Measurements from ENCODE around the gene MEGF11.

The MEGF11 gene

DNA sequence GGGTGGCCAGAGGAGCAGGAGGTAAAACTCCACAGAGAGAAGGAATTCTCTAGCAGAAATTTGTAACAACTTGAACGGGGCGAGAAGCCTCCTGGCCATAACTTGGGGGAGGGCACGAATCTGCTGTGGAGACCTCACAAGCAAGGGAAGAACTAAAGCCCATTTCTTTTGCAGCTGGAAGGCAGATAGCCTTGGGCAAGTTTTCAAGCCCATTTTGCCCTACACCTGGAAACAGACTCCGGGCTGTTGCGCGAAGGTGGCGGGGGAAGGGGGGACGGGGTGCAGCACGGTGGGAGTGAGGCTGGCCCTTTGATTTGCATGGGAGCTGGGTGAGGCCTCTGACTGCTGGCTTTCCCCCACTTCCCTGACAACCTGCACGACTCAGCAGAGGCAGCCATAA, 168.8 kb downstream of the MEGF11 start:
- H3K9me2 ChIP-seq (ENCODE audit: low read depth, low read length) = no peaks in the 10 kb centered on the region
- H3K79me2 ChIP-seq (ENCODE audit: insufficient read depth, low read length) = no peaks in the 10 kb centered on the region
- no peak overlapping the region for H3K27ac ChIP-seq (ENCODE audit: low read depth, low read length, poor library complexity, severe bottlenecking)
- no peak overlapping the region for H3K9ac ChIP-seq (ENCODE audit: low read length)
- no peak overlapping the region for H3K4me2 ChIP-seq (ENCODE audit: low read length)
- H4K20me1 ChIP-seq (ENCODE audit: insufficient read depth, low read length) = no peaks in the 10 kb centered on the region
- H3K9me3 ChIP-seq (ENCODE audit: low read length) = no peaks in the 10 kb centered on the region
- no peak overlapping the region for H3K4me3 ChIP-seq (ENCODE audit: low read depth, low read length, poor library complexity, severe bottlenecking)
- H2AFZ ChIP-seq (ENCODE audit: low read length) = no peak overlapping the region
- no peak for TF ChIP-seq CTCF (IDR thresholded peaks at IDR 0.05; ENCODE audit: low read length)
- no peak for TF ChIP-seq EZH2 (IDR thresholded peaks at IDR 0.05; ENCODE audit: borderline replicate concordance, low read length)
- H3K4me1 ChIP-seq (ENCODE audit: insufficient read depth, low read length, severe bottlenecking) = no peaks in the 10 kb centered on the region
- no peaks in the 10 kb centered on the region for H3K27me3 ChIP-seq (ENCODE audit: insufficient read depth, low read length)
- H3K36me3 ChIP-seq (ENCODE audit: insufficient read depth, low read length) = peaks cover 15% of the 10 kb centered on the region
- H3F3A ChIP-seq (ENCODE audit: insufficient read depth, low read length) = no peaks in the 10 kb centered on the region

DNA sequence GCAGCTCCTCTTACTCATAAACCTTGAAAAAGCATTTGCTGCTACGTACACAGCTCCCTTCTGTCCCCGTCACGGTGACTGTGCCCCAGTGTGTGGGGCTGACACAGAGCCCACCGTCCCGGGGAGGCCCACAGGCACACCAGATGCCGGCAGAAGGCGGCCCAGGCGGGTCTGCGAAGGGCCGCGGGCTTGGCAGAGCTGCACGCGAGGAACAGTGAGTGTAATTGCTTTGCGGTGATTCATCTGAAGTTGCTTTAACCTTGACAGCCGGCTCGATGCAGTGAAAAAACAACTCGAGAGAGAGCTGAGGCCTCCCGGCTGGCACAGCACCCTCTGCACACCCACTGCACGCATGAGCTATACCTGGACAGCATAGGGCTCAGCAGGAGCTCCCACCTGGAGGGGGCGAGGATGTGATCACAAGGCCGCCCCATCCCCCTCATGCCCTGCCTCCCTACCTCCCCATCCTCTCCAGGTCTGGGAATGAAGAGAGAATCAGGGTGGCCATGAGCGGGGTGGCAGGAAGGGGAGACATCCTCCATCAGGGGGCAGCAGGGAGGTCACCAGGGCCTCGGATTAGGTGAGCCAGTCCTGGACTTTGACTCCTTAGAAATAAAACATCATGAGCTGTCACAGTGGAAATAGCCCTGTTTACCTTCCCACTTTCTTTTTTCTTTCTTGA, 172.7 kb downstream of the MEGF11 start:
- no peaks in the 10 kb centered on the region for H3F3A ChIP-seq (ENCODE audit: insufficient read depth, low read length)
- H3K4me3 ChIP-seq (ENCODE audit: low read depth, low read length, poor library complexity, severe bottlenecking) = no peak overlapping the region
- H4K20me1 ChIP-seq (ENCODE audit: insufficient read depth, low read length) = no peaks in the 10 kb centered on the region
- peaks cover 15% of the 10 kb centered on the region for H3K4me1 ChIP-seq (ENCODE audit: insufficient read depth, low read length, severe bottlenecking)
- H3K4me2 ChIP-seq (ENCODE audit: low read length) = no peak overlapping the region
- H3K27ac ChIP-seq (ENCODE audit: low read depth, low read length, poor library complexity, severe bottlenecking) = no peak overlapping the region
- no peak overlapping the region for H2AFZ ChIP-seq (ENCODE audit: low read length)
- no peak overlapping the region for H3K9ac ChIP-seq (ENCODE audit: low read length)
- H3K9me3 ChIP-seq (ENCODE audit: low read length) = no peaks in the 10 kb centered on the region
- H3K79me2 ChIP-seq (ENCODE audit: insufficient read depth, low read length) = no peaks in the 10 kb centered on the region
- peaks cover 8% of the 10 kb centered on the region for H3K36me3 ChIP-seq (ENCODE audit: insufficient read depth, low read length)
- no peaks in the 10 kb centered on the region for H3K9me2 ChIP-seq (ENCODE audit: low read depth, low read length)
- H3K27me3 ChIP-seq (ENCODE audit: insufficient read depth, low read length) = no peaks in the 10 kb centered on the region
- TF ChIP-seq CTCF (IDR thresholded peaks at IDR 0.05; ENCODE audit: low read length) (peak; percentile 13; the same call in 1 of the 2 replicates), EZH2 (IDR thresholded peaks at IDR 0.05; ENCODE audit: borderline replicate concordance, low read length) (no peak)

DNA sequence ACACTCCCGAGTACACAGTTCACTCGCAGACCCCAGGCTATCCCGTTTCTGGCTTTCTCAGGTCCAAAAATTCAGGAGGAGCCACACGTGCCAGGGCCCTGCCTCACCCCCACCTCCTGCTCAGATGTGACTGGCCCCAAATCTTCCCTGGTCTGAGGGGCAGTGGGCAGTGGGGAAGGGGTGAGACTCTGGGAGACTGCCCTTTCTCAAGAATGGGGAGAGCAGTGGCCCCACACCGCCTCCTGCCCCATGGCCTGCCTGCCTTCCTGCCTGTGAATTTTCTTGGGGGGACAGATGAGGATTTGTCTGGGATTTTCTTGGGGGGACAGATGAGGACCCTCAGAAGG, 174.6 kb downstream of the MEGF11 start:
- Histone ChIP-seq H3F3A (ENCODE audit: insufficient read depth, low read length) (no peaks in the 10 kb centered on the region), H3K4me2 (ENCODE audit: low read length) (no peak overlapping the region), H3K36me3 (ENCODE audit: insufficient read depth, low read length) (peaks cover 8% of the 10 kb centered on the region; the same call in 1 of the 2 replicates), H3K27ac (ENCODE audit: low read depth, low read length, poor library complexity, severe bottlenecking) (no peak overlapping the region), H3K9ac (ENCODE audit: low read length) (peak overlapping the region; percentile 5; the same call in 1 of the 2 replicates), H3K9me3 (ENCODE audit: low read length) (no peaks in the 10 kb centered on the region), H2AFZ (ENCODE audit: low read length) (no peak overlapping the region), H3K4me1 (ENCODE audit: insufficient read depth, low read length, severe bottlenecking) (peaks cover 15% of the 10 kb centered on the region), H3K79me2 (ENCODE audit: insufficient read depth, low read length) (no peaks in the 10 kb centered on the region), H3K27me3 (ENCODE audit: insufficient read depth, low read length) (no peaks in the 10 kb centered on the region), H3K9me2 (ENCODE audit: low read depth, low read length) (no peaks in the 10 kb centered on the region), H3K4me3 (ENCODE audit: low read depth, low read length, poor library complexity, severe bottlenecking) (no peak overlapping the region), H4K20me1 (ENCODE audit: insufficient read depth, low read length) (no peaks in the 10 kb centered on the region)
- TF ChIP-seq EZH2 (IDR thresholded peaks at IDR 0.05; ENCODE audit: borderline replicate concordance, low read length) = no peak
